ENCODE measurements around the gene MKNK1.

DNA sequence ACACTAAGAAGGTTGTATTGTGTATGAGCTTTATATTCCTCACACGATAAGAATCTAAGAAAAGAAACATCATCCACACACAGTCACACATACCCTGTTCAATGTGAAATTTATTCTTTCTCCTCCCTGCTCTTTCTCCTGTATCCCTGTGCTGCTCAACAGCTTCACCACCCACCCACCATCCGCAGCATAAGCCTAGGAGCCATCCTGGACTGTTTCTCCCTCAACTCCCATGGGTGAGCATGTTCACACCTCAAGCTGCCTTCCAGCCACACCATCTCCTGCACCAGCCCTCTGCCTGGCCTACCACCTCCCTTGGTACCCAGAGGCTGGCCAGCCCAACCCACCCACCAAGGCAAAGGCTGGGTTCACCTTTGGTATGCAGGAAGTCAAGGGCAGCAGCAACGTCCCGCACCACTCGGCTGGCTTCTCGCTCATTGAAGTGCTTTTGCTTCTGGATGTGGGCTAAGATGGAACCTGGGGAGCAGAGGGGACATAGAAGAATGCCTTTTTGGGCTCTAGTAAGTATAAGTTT lies 32.3 kb downstream of the MKNK1 start:
- TF ChIP-seq, protein P1, sequence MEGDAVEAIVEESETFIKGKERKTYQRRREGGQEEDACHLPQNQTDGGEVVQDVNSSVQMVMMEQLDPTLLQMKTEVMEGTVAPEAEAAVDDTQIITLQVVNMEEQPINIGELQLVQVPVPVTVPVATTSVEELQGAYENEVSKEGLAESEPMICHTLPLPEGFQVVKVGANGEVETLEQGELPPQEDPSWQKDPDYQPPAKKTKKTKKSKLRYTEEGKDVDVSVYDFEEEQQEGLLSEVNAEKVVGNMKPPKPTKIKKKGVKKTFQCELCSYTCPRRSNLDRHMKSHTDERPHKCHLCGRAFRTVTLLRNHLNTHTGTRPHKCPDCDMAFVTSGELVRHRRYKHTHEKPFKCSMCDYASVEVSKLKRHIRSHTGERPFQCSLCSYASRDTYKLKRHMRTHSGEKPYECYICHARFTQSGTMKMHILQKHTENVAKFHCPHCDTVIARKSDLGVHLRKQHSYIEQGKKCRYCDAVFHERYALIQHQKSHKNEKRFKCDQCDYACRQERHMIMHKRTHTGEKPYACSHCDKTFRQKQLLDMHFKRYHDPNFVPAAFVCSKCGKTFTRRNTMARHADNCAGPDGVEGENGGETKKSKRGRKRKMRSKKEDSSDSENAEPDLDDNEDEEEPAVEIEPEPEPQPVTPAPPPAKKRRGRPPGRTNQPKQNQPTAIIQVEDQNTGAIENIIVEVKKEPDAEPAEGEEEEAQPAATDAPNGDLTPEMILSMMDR (conservative IDR thresholded peaks at IDR 0.05 in 1 of 2, IDR thresholded peaks at IDR 0.05 in 1 of 2; ENCODE audit: extremely low read depth in 1 of 2, insufficient read depth in 1 of 2, low read depth in 1 of 2, low read length in 2 of 2): no peak
- TF ChIP-seq EZH2 (IDR thresholded peaks at IDR 0.05; ENCODE audit: borderline replicate concordance, low read length): no peak

All from mammary epithelial cell (primary cell).